Measurements from ENCODE around the gene SIRT5. TPM values are rescaled to one million over a fixed set of nuclear protein-coding genes. Genes with fewer than 3 reads are reported as not detected.

The SIRT5 gene
- total and polyA plus RNA-seq, 2 donors (not counting 1 experiment from before 2014, with no cell fraction given): 8.1 to 16.3 TPM

DNA sequence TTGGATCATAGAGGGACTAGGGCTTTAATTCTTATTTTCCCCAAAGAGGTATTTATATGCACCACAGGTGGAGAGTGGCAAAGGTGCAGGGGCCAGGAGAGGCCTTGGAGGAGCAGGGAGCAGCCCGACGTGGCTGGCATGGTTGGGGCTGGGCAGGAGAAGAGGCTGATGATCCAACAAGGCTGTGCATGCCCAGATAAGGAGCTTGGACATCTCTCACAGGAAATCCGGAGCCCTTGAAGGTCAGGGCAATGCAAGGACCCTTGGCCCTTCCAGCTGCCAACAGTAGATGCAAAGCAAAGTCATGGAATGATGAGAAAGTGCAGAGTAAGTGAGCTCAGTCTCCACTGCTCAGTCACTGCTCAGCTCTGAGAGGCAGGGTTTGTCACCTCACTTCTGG is 39.9 kb upstream of the SIRT5 start:
- DNase-seq: no peak
- Histone ChIP-seq H3K79me2 (ENCODE audit: control insufficient read depth, insufficient read depth, low read length) (no peaks in the 10 kb centered on the region), H2AFZ (ENCODE audit: insufficient read depth, low read depth, low read length, poor library complexity, severe bottlenecking) (no peak overlapping the region), H4K20me1 (ENCODE audit: control insufficient read depth, insufficient read depth, low read length, poor library complexity, severe bottlenecking) (no peaks in the 10 kb centered on the region), H3K9me3 (ENCODE audit: control extremely low read depth in 1 of 3, control insufficient read depth in 2 of 3, insufficient read depth in 1 of 3, low read length in 2 of 3) (no peaks in the 10 kb centered on the region), H3K4me2 (replicated peaks; ENCODE audit: low read depth, low read length, poor library complexity, severe bottlenecking) (no peak overlapping the region), H3K4me1 (ENCODE audit: control insufficient read depth in 2 of 2, insufficient read depth in 2 of 2, low read length in 2 of 2) (peaks cover under 1 to 6% of the 10 kb centered on the region in 2 donors), H3K27ac (ENCODE audit: low read length in 2 of 2) (no peak overlapping the region), H3K36me3 (replicated peaks in 1 of 2; ENCODE audit: control extremely low read depth in 1 of 2, control insufficient read depth in 1 of 2, extremely low read depth in 1 of 2, insufficient read depth in 2 of 2, low read length in 1 of 2) (no peaks in the 10 kb centered on the region), H3K9ac (ENCODE audit: low read length) (no peak overlapping the region), H3K27me3 (replicated peaks in 1 of 4; ENCODE audit: control extremely low read depth in 1 of 4, control insufficient read depth in 3 of 4, insufficient read depth in 4 of 4, low read length in 3 of 4) (no peaks in the 10 kb centered on the region), H3K4me3 (ENCODE audit: control extremely low read depth in 1 of 5, extremely low read depth in 1 of 5, insufficient read depth in 1 of 5, low read depth in 2 of 5, low read length in 4 of 5) (no peak overlapping the region)
- Mint-ChIP-seq H3K4me1 (peaks cover 15% of the 10 kb centered on the region), H3K27ac (no peak overlapping the region), H3K4me3 (no peak overlapping the region), H3K9me3 (ENCODE audit: insufficient read depth) (no peaks in the 10 kb centered on the region), H3K27me3 (no peaks in the 10 kb centered on the region)
- 96% methylated on average over 3 of the region's 3 CpGs for WGBS (ENCODE audit: insufficient coverage)
- ChIA-PET POLR2A (no interaction called here), CTCF (interaction anchor here (0.7 to 5.6 kb wide), 4 partner anchors 79 to 203 kb away, joined by 3 to 36 read pairs (median 18); no protein-coding TSS in a partner anchor)
- no peak for ATAC-seq (ENCODE audit: low read depth)
- intact Hi-C loops (cut with micrococcal nuclease): loop anchor here (10.0 kb wide), 1 partner anchor 340 kb away; no protein-coding TSS in a partner anchor
- no peak for TF ChIP-seq EZH2 (IDR thresholded peaks at IDR 0.05; ENCODE audit: borderline replicate concordance, insufficient read depth, low read depth, low read length, poor library complexity, severe bottlenecking)
- TF ChIP-seq, protein P1, sequence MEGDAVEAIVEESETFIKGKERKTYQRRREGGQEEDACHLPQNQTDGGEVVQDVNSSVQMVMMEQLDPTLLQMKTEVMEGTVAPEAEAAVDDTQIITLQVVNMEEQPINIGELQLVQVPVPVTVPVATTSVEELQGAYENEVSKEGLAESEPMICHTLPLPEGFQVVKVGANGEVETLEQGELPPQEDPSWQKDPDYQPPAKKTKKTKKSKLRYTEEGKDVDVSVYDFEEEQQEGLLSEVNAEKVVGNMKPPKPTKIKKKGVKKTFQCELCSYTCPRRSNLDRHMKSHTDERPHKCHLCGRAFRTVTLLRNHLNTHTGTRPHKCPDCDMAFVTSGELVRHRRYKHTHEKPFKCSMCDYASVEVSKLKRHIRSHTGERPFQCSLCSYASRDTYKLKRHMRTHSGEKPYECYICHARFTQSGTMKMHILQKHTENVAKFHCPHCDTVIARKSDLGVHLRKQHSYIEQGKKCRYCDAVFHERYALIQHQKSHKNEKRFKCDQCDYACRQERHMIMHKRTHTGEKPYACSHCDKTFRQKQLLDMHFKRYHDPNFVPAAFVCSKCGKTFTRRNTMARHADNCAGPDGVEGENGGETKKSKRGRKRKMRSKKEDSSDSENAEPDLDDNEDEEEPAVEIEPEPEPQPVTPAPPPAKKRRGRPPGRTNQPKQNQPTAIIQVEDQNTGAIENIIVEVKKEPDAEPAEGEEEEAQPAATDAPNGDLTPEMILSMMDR (IDR thresholded peaks at IDR 0.05): no peak

DNA sequence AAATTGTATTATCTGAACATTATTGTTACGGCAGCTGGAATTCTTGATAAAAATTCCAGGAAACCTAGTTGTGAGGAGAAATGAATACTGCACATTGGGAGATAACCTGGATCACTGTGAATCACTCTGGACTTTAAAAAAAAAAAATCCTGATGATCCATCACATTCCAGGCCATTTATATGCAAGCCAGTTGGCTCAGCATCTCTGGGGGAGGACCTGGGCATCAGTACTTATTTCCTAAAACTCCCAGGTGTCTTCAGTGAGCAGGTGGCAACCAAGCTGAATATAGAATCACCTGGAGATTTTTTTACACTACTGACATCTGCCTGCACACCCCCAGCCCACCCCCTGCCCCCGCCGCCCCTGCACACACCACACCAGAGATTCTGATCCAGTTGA is 39.1 kb upstream of the SIRT5 start:
- Histone ChIP-seq H3K4me3 (ENCODE audit: control extremely low read depth in 1 of 5, extremely low read depth in 1 of 5, insufficient read depth in 1 of 5, low read depth in 2 of 5, low read length in 4 of 5) (no peak overlapping the region), H4K20me1 (ENCODE audit: control insufficient read depth, insufficient read depth, low read length, poor library complexity, severe bottlenecking) (no peaks in the 10 kb centered on the region), H3K27ac (ENCODE audit: low read length in 2 of 2) (no peak overlapping the region), H3K9me3 (ENCODE audit: control extremely low read depth in 1 of 3, control insufficient read depth in 2 of 3, insufficient read depth in 1 of 3, low read length in 2 of 3) (no peaks in the 10 kb centered on the region), H2AFZ (ENCODE audit: insufficient read depth, low read depth, low read length, poor library complexity, severe bottlenecking) (no peak overlapping the region), H3K27me3 (replicated peaks in 1 of 4; ENCODE audit: control extremely low read depth in 1 of 4, control insufficient read depth in 3 of 4, insufficient read depth in 4 of 4, low read length in 3 of 4) (no peaks in the 10 kb centered on the region), H3K4me2 (replicated peaks; ENCODE audit: low read depth, low read length, poor library complexity, severe bottlenecking) (no peak overlapping the region), H3K36me3 (replicated peaks in 1 of 2; ENCODE audit: control extremely low read depth in 1 of 2, control insufficient read depth in 1 of 2, extremely low read depth in 1 of 2, insufficient read depth in 2 of 2, low read length in 1 of 2) (no peaks in the 10 kb centered on the region), H3K4me1 (ENCODE audit: control insufficient read depth in 2 of 2, insufficient read depth in 2 of 2, low read length in 2 of 2) (peaks cover 6 to 8% of the 10 kb centered on the region in 2 donors), H3K79me2 (ENCODE audit: control insufficient read depth, insufficient read depth, low read length) (no peaks in the 10 kb centered on the region), H3K9ac (ENCODE audit: low read length) (no peak overlapping the region)
- Mint-ChIP-seq H3K27me3 (no peaks in the 10 kb centered on the region), H3K4me3 (no peak overlapping the region), H3K27ac (no peak overlapping the region), H3K9me3 (ENCODE audit: insufficient read depth) (no peaks in the 10 kb centered on the region), H3K4me1 (peaks cover 19% of the 10 kb centered on the region)
- ATAC-seq (ENCODE audit: low read depth) (no peak), DNase-seq (no peak)
- CTCF ChIA-PET: interaction anchor here (0.7 to 5.7 kb wide), 6 partner anchors 10 to 203 kb away, joined by 3 to 53 read pairs (median 35); no protein-coding TSS in a partner anchor
- TF ChIP-seq, protein P1 (IDR thresholded peaks at IDR 0.05): no peak
- no peak for TF ChIP-seq EZH2 (IDR thresholded peaks at IDR 0.05; ENCODE audit: borderline replicate concordance, insufficient read depth, low read depth, low read length, poor library complexity, severe bottlenecking)
- POLR2A ChIA-PET: interaction anchor here (0.5 kb wide), 1 partner anchor 11 kb away, joined by 4 read pairs; no protein-coding TSS in a partner anchor
- intact Hi-C loops (cut with micrococcal nuclease): loop anchor here (10.0 kb wide), 1 partner anchor 341 kb away; no protein-coding TSS in a partner anchor
- WGBS (ENCODE audit: insufficient coverage): no CpG with 5 or more reads among the region's 3 CpGs

Data from B cell (primary cell).